GM19467 (cell line): ENCODE measurements around the gene CHMP3.
A peak's percentile ranks its signal among the peaks of the same experiment; 100 is the strongest.
"Not testable (repeated sequence)": the region's sequence is repeated elsewhere in the genome, so short reads cannot be mapped to it uniquely, and the experiment has no call there.

Experiments used
- ATAC-seq: cut with Tn5 transposase; IDR thresholded peaks from one replicate; pipeline ENCODE4 v1.9.1; 2021; ENCODE audit warnings: mild to moderate bottlenecking, moderate library complexity; ENCODE audit not compliant: unreplicated experiment

CHMP3 gene

DNA sequence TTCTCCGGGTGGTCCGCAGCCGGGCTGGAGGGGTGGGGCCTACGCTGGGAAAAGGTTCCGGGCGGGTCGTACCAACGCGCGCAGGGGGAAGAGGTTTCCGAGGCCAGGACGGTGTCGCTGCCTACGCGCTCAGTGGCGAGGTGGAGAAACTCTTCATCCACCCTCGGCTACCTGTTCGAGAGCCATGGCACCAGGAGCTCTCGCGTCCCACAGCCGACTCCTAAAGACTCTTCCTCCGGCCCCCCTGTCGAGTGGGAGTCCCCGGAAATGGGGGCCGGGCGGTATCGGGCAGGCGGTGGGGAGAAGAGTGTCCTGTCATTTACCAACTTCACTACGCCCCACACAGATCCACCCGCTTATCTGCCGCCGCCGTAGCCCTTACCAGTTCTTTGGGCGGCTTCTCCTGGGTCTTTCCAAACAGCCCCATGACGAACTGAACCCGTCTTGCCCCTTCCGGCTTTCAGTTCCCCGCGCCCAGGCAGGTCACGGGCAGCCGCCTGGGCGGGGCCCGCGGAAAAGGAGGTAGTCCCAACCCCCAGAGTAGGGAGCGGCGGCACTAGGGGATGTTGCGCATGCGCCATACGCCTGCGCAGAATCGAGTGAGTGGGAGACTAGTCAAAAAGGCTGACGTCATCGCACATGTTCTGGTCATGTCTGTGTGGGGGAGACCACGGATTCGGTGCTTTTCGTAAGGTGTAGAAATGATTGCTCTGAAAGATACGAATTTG is at the start of gene CHMP3:
TSS of gene CHMP3 (minus strand) at position 522 of the 728 bp plus-strand sequence. CDS start at position 427, 95 bp downstream.
- peak; percentile 84 for ATAC-seq

DNA sequence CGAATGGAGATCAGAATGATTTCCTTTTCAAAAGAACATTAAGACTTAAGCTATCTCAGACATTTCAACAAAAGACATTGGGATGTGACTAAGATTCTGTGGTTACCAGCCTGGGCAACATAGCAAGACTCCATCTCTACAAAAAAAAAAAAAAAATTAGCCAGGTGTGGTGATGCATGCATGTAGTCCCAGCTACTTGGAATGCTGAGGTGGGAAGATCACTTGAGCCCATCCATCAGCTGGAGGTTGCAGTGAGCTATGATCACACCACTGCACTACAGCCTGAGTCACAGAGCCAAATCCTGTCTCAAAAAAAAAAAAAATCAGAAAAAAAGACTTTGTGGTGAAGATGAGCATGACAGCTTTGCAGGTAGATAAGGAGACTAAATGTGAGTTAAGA is 47.6 kb upstream of the CHMP3 start:
- no peak for ATAC-seq

DNA sequence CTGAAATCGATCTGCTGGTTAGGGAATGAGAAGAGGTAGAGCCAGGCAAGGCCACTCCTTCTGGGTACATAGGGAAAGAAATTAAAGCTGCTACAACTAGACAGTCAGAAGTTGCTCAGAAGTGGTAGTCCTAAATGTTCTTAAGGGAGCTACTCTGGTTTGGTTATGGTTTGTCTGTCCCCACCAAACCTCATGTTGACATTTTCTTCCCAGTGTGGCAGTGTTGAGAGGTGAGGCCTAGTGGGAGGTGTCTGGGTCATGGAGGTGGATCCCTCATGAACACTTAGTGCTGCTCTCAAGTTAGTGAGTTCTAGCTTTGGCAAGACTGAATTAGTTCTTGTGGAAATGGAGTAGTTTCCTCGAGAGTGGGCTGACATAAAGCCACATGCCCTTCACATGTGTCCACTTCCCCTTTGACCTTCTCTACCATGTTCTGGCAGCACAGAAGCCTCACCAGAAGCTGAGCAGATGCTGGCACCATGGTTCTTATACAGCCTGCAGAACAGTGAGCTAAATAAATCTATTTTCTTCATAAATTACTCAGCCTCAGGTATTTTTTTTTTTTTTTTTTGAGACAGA is 45.7 kb upstream of the CHMP3 start:
- ATAC-seq, result no peak

DNA sequence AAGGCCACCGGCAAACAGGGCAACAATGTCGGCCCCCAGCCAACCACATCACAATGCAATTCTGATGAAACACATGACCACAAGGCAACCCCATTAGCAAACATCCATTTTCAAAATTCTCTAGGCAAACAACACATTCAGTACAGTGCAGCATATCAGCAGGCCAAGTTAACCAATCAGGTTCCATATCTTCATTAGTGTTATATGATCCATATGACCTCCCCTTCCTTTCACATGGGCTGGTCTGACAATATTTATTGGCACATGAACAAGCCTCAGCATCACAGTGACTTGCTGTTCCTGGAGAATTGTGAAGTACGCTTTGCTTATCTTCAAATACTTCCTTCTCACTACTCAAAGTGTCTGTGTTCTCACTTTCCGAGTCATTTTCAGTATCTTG is 40.7 kb upstream of the CHMP3 start:
- ATAC-seq, result no peak

DNA sequence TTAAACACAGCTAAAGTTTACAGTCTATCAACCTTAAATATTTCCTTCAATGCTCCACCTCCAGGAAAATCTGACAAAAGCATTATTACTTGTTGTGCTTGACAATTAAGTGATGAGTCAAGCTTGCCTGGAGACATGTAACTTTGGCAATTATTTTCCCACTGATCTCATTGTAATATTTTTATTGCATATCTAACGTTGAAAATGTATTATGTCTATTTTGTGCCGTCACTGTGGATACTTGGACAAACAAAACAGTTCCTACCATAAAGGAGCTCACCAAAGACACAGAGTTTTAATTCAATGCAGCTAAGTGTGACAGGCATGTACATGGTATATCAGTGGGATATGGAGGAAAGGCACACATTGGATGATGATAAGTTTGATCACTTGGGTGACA is 35.7 kb upstream of the CHMP3 start:
- ATAC-seq, result no peak

DNA sequence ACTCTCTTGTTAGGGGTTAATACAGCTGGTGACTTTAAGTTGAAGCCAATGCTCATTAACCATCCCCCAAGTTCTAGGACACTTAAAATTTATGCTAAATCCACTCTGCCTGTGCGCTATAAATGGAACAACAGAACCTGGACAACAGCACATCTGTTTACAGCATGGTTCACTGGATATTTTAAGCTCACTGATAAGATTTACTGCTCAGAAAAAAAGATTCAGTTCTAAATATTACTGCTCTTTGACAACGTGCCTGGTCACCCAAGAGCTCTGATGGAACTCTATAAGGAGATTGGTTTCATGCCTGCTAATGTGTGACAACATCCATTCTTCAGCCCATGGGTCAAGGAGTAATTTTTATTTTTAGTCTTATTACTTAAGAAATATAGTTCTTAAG is 32.9 kb upstream of the CHMP3 start:
- no peak for ATAC-seq

DNA sequence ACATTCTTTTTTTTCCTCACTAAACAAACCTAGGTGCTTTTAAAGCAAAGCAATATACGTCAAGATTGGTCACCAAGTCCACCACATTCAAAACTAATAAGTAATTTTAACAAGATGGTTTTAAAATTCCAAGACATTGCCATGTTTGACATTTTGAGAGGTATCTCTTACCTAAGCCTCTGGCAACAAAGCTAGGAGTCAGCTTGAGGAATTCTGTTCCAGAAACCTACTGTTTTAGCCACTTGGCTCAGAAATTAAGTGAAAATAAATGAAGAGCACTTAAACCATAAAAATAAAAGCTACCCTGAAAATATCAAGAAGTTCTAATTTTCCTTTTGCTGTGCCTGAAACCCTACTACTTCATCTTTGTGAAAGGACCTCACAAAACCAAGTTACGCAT is 30.0 kb upstream of the CHMP3 start:
- ATAC-seq, result no peak

DNA sequence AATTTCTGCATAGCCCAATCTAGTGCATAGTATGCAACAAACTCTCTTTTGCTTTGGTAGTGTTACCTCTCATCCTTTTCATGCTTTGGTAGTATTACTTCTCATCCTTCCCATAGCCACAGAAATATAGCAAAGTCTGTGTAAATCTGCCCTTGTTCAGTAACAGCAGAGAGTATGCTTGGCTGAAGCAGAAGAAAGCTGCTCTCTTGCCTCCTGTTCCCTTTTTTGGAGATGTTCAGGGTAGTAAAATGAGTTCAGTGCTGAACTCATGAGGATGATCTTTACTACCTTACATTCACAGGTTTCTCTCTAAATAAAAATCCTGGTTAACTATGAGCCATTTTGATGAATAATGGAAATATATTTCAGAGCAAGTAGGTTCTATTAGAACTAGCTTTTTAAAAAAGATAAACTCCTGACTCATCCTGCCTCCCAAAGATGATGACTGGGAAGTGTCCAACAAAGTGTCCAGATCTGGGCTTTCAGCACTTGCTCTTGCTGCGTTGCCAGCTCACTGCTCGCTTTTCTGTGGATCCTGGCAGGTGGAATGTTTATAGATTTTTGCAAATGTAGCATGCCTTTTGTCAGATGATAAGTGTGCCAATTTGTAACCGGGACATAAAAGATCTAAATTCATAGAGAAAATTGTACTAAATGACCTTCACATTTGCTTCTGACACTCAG is 29.4 kb upstream of the CHMP3 start:
- no peak for ATAC-seq

DNA sequence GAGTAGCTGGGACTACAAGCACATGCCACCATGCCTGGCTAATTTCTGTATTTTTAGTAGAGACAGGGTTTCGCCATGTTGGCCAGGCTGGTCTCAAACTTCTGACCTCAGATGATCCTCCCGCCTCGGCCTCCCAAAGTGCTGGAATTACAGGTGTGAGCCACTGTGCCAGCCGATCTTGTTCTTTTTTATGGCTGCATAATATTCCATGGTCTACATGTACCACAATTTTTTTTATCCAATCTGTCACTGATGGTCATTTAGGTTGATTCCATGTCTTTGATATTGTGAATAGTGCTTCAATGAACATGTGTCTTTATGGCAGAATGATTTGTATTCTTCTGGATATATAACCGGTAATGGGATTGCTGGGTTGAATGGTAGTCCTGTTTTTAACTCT is 26.5 kb upstream of the CHMP3 start:
- not testable (repeated sequence) for ATAC-seq

DNA sequence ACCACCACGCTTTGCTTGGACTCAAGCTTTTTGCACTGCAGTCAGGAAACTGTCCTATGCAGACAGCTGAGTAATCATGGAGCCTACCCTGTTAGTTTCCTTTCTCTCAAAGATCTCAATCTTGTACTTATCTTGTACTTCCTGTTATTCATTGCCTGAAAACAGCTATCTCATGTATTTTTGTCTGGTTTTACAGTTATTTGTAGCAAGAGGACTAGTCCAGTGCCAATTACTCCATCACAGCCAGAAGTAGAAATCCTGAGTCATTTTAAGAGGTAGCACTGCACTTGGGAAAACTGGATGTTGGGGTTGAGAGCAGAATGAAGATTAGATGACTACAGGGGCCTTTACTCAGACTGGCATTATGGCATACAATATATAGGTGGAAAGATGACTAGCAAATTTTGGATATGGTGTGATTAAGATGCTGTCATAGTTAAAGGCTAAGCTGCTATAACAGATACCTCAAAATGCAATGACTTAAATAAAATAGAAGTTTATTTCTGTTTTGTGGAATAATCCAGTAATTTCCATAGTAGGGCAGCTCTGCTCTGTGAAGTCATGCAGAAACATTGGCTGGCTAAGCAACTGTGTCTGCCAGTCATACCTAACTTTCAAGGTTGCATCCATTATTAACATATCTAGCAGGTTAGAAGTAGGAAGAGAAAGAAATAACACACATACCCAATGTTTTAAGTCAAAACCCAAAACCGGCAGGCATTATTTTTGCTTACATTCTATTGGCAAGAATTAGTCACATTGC is 21.1 kb upstream of the CHMP3 start:
- no peak for ATAC-seq

DNA sequence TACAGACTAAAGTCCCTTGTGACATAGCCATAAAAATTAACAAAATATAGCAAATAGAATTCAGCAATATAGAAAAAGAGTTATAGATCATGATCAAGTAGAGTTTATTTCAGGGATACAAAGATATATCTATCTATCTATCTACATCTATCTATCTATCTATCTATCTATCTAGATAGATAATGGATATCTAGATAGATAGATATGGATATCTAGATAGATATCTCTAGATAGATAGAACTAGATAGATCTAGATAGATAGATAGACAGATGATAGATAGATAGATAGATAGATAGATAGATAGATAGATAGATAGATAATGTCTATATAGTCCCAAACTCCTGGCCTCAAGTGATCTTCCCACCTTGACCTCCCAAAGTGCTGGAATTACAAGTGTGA is 17.3 kb upstream of the CHMP3 start:
- no peak for ATAC-seq

DNA sequence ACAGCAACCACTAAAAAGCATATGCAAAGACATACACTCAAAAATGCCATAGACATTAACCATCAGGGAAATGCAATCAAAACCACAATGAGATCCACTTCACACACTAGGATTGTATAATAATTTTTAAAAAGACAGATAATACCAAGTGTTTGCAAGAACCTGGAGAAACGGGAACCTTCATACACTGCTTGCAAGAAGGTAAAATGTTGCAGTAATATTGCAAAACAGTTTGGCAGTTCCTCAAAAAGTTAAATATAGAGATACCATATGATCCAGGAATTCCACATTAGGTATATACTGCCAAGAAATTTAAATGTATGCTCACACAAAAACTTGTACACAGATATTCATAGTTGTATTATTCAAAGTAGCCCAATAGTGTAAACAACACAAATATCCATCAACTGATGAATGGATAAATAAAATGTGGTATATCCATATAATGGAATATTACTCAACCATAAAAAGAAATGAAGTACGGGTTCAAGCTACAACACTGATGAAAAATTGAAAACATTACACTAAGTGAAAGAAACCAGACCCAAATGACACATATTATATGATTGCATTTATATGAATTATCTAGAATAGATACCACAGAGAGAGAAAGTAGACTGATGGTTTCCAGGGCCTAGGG is 14.7 kb upstream of the CHMP3 start:
- ATAC-seq, result no peak

DNA sequence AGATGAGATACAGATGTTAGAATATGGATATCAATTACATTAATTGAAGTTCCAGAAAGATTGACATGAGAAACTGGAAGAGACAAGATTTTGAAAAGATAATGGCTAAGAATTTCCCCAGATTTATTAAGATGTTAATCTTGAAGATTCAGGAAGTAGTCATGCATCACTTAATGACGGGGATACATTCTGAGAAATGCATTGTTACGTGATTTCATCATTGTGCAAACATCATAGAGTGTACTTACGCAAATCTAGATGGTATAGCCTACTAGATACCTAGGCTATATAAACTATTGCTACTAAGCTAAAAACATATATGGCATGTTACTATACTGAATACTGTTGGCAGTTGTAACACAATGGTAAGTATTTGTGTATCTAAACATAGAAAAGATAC is 6.8 kb upstream of the CHMP3 start:
- ATAC-seq, result no peak

DNA sequence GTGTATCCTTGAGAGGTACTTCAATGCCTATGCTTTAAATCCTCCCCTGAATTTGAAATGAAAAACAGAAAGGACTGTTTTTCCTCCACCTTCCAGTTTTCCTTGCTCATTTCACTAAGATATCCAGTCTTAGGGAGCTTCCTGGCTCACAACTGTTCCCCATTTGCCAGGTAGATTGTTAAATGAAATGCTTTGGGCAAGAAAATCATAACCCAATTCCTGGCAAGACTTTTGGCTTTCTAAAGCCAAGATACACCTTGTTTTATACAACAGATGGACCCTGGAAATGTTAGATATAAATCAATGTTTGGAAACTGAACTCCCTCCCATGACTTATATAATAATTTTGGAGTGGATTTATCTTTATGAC is 3.6 kb upstream of the CHMP3 start:
- ATAC-seq, result no peak

DNA sequence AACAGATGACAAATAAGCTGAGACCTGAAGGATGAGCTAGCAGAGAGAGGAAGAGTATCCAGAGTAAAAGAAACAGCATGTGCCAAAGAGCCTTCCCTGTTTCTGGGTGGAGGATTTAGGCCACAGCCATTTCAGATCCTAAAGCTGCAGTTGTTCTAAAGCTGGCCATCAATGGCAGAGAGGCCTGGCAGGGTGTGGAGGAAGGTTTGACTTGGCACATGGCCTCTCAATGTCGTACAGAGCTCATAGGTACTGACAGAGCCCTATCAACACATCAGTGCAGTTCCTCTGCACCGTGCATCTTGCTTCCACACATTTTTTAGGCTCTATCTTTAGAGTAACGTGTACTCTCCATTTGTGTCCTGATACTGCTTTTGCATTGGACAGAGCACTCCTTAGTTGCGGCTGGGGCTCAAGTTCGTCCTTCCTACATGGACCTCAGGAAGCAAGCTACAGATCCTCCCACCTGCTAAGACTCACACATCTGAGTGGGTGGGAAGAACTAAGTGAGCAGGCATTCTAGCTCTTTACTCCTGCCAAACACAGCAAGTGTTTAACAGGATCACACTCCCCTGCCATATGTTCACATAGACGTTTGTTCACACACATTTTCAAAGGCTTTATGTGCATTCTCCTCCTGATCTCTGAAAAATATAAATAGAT is 3.0 kb upstream of the CHMP3 start:
- no peak for ATAC-seq

DNA sequence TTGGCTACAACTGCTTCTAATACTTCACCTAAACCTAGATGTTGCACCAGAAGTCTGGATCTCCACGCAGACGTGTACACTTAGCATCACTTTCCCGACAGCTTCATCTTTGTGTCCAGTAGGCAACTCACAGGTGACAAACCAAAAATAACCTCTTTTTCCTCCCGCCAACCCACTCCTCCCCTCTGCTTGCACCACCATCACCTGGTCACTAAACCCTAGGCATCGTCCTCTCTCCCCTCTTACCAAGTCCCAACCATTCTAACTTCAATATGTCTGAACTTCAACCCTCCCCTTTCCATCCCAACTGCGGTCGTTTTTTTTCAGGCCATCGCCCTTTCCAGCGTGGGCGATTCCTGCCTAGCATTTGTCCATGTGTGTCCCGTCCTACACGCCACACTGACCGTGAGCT is 413 bp upstream of the CHMP3 start:
- ATAC-seq, result no peak

DNA sequence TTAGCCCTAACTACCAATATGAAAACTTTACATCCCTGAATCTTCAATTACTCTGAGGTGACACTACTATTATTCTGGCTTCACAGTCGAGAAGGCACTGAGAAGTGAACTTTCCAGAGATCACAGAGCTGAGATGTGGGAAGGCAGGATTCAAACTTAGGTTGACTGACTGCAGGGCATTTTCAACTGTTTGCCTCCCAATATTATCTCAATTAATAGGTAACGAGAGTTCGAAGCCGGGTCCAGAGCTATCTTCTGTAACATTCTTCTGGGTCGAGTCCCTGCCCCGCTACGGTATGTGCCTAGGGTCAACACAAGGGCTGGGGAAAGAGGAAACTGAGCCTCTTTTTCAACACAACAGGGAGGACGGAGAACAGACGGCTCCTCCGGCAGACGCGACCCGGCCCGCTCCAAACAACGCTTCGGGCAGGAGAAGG is 740 bp downstream of the CHMP3 start:
- ATAC-seq, result peak; percentile 5

DNA sequence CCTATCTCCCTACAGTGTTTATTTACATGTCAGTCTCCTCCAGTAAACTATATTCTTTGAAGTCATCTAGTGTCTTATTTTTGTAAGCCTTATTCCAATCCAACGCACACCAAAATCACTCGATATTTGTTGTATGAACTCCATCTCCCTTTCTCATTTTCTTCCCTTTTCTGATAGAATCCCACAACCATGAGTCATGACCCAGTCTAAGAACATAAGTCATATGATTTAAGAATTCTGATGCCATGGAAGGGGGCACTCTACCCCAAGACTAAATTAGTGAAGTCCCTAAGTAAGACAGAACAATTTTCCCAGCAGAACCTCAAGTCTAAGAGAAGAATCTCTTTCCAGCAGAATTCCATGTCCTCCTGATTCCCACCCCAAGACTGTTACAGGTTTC is 5.4 kb downstream of the CHMP3 start:
- no peak for ATAC-seq

DNA sequence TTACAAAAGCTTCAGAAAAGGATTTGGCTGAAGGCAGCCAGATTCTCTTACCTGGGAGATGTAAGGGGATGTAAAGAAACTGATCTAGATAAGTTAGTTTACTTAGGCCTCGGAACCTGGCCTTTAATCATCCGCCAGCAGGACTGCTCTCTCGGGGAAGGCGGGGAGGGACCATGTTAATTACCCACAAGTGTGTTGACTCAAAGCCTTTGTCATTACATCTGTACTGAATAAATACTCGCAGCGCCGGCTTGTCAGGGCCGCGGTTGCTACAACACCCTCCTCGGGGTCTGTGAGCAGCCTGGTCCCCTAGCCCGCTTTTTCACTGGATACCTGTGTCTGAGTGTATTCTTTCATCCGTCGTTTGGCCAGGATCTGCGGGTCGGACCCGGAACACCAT is 6.7 kb downstream of the CHMP3 start:
- no peak for ATAC-seq

DNA sequence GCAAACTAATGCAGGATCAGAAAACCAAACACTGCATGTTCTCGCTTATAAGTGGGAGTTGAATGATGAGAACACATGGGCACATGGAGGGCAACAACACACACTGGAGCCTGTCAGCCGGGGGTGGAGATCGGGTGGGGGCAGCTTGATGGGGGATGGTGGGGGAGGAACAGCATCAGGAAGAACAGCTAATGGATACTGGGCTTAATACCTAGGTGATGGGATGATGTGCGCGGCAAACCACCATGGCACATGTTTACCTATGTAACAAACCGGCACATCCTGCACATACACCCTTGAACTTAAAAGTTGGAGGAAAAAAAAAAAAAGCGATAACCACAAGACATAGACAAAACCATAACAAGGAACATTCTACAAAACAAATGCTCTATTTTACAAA is 10.4 kb downstream of the CHMP3 start:
- no peak for ATAC-seq
